Epithelial cell of prostate (primary cell): ENCODE measurements around the gene ZSWIM1.
A peak's percentile ranks its signal among the peaks of the same experiment; 100 is the strongest.
"Not testable (repeated sequence)": the region's sequence is repeated elsewhere in the genome, so short reads cannot be mapped to it uniquely, and the experiment has no call there.

Experiments
- DNase-seq: peaks from one replicate; pipeline ENCODE4 v3.0.0-alpha.2; 2011; ENCODE audit warnings: low read depth, low spot score
- H3K27ac ChIP-seq: fragments of 450-650 bp; 2 replicates; pipeline ENCODE4 v1.5.1; 2017; ENCODE audit warnings: mild to moderate bottlenecking

The ZSWIM1 gene

GRCh38 chr20:45852326-45852725, 28.7 kb upstream of the ZSWIM1 start:
- DNase-seq, result no peak
- no peak overlapping the region for H3K27ac ChIP-seq

- no peak overlapping the region for H3K27ac ChIP-seq
- DNase-seq, result no peak
Observed at GRCh38 chr20:45853484-45853883, 27.5 kb upstream of the ZSWIM1 start.

GRCh38 chr20:45857114-45857881, 23.7 kb upstream of the ZSWIM1 start, which contains the start of the genes ACOT8 and ZSWIM3:
ACOT8 (minus strand) TSS chr20:45857392; CDS start chr20:45857315, 77 bp downstream.
ZSWIM3 (plus strand) TSS chr20:45857614; CDS start chr20:45857826, 212 bp downstream.
- H3K27ac ChIP-seq, result peak within 1 kb of the TSS; percentile 44
- DNase-seq, result peak; percentile 100

GRCh38 chr20:45857882-45858216, 23.2 kb upstream of the ZSWIM1 start:
- no peak for DNase-seq
- peak overlapping the region; percentile 44 for H3K27ac ChIP-seq

GRCh38 chr20:45859916-45860315, 21.1 kb upstream of the ZSWIM1 start:
- DNase-seq, result no peak
- H3K27ac ChIP-seq, result no peak overlapping the region

GRCh38 chr20:45860560-45861220, 20.3 kb upstream of the ZSWIM1 start:
- H3K27ac ChIP-seq, result no peak overlapping the region
- DNase-seq, result no peak

GRCh38 chr20:45861221-45862075, 19.6 kb upstream of the ZSWIM1 start:
- no peak overlapping the region for H3K27ac ChIP-seq
- DNase-seq, result no peak

- no peak for DNase-seq
- H3K27ac ChIP-seq, result no peak overlapping the region
Observed at GRCh38 chr20:45863543-45864470, 17.2 kb upstream of the ZSWIM1 start.

- DNase-seq, result no peak
- no peak overlapping the region for H3K27ac ChIP-seq
Observed at GRCh38 chr20:45866454-45866853, 14.6 kb upstream of the ZSWIM1 start.

GRCh38 chr20:45867136-45867818, 13.8 kb upstream of the ZSWIM1 start:
- no peak for DNase-seq
- H3K27ac ChIP-seq, result no peak overlapping the region

- DNase-seq, result peak; percentile 8
- H3K27ac ChIP-seq, result no peak overlapping the region
Observed at GRCh38 chr20:45867819-45868176, 13.2 kb upstream of the ZSWIM1 start.

- H3K27ac ChIP-seq, result no peak overlapping the region
- DNase-seq, result no peak
Observed at GRCh38 chr20:45872626-45873025, 8.4 kb upstream of the ZSWIM1 start.

- H3K27ac ChIP-seq, result no peak overlapping the region
- no peak for DNase-seq
Observed at GRCh38 chr20:45873409-45874103, 7.5 kb upstream of the ZSWIM1 start.

GRCh38 chr20:45874104-45874481, 6.9 kb upstream of the ZSWIM1 start:
- DNase-seq, H3K27ac ChIP-seq: not testable (repeated sequence)

GRCh38 chr20:45874576-45874975, 6.5 kb upstream of the ZSWIM1 start:
- no peak for DNase-seq
- H3K27ac ChIP-seq, result no peak overlapping the region

GRCh38 chr20:45878076-45878761, 2.8 kb upstream of the ZSWIM1 start:
- H3K27ac ChIP-seq, result no peak overlapping the region
- DNase-seq, result no peak

GRCh38 chr20:45882469-45883099, 1.6 kb downstream of the ZSWIM1 start:
- no peak overlapping the region for H3K27ac ChIP-seq

GRCh38 chr20:45883100-45883469, 2.1 kb downstream of the ZSWIM1 start:
- DNase-seq, result no peak
- no peak overlapping the region for H3K27ac ChIP-seq

More at GRCh38 chr20:45882469-45883099, 1.6 kb downstream of the ZSWIM1 start:
- no peak for DNase-seq
